CD4-positive, alpha-beta T cell (primary cell): ENCODE measurements around the gene ABHD14A. TPM values are rescaled to one million over a fixed set of nuclear protein-coding genes. Genes with fewer than 3 reads are reported as not detected.

ENCODE experiments used
- ATAC-seq: fragments of 200-7000 bp; cut with Tn5 transposase; one replicate; pipeline ENCODE4 v1.10.0; 2022; ENCODE audit warnings: mild to moderate bottlenecking; ENCODE audit not compliant: poor library complexity
- CTCF ChIA-PET: fragments of 350-600 bp; sonication (Branson Sonifier 250); formaldehyde crosslinking; loops from one replicate; lab custom pipeline; 2021; ENCODE audit warnings: antibody characterized with exemption, inconsistent platforms; lab: Charles Lee
- POLR2A ChIA-PET: fragments of 350-600 bp; sonication (Branson Sonifier 250); formaldehyde crosslinking; loops from one replicate; lab custom pipeline; 2021; ENCODE audit warnings: antibody characterized with exemption, inconsistent platforms; lab: Charles Lee
- DNase-seq, 14 experiments: peaks; one replicate each; pipeline ENCODE4 v3.0.0-alpha.2; 2013 to 2020; ENCODE audit warnings: mixed read lengths in 2 of 14
- H3K27ac ChIP-seq, 2 donors: one replicate each; pipeline versions ENCODE4 v1.5.1 to v1.7.0; 2013; ENCODE audit warnings: low read length in 2 of 2, low read depth in 1 of 2, mild to moderate bottlenecking in 1 of 2
- H3K27me3 ChIP-seq, 2 experiments: 1 replicate in 1 of 2; 2 replicates in 1 of 2; pipeline versions ENCODE4 v1.6.1 to v1.7.0; 2013; ENCODE audit warnings: low read length in 2 of 2, control low read depth in 1 of 2, mild to moderate bottlenecking in 1 of 2, moderate library complexity in 1 of 2; ENCODE audit not compliant: insufficient read depth in 2 of 2, control insufficient read depth in 1 of 2
- H3K36me3 ChIP-seq: one replicate; pipeline ENCODE4 v1.6.1; 2013; ENCODE audit warnings: low read length, control low read depth; ENCODE audit not compliant: insufficient read depth
- H3K4me1 ChIP-seq: one replicate; pipeline ENCODE4 v1.6.1; 2013; ENCODE audit warnings: low read length, control low read depth; ENCODE audit not compliant: insufficient read depth
- H3K4me3 ChIP-seq: one replicate; pipeline ENCODE4 v1.5.1; 2013; ENCODE audit warnings: mild to moderate bottlenecking, low read length, moderate library complexity
- H3K9me3 ChIP-seq, 2 experiments: 1 replicate in 1 of 2; 2 replicates in 1 of 2; pipeline versions ENCODE4 v1.6.1 to v1.7.0; 2013; ENCODE audit warnings: low read length in 2 of 2, mild to moderate bottlenecking in 2 of 2, control low read depth in 1 of 2, moderate library complexity in 1 of 2; ENCODE audit not compliant: control insufficient read depth in 1 of 2, insufficient read depth in 1 of 2
- H3K27ac Mint-ChIP-seq: one replicate; pipeline ENCODE4 v1.8.0; 2020; ENCODE audit warnings: mixed read lengths
- H3K27me3 Mint-ChIP-seq: one replicate; pipeline ENCODE4 v1.8.0; 2021; ENCODE audit warnings: mixed read lengths
- H3K36me3 Mint-ChIP-seq: one replicate; pipeline ENCODE4 v1.8.0; 2021; ENCODE audit warnings: low read depth, mixed read lengths
- H3K4me1 Mint-ChIP-seq: one replicate; pipeline ENCODE4 v1.8.0; 2021; ENCODE audit warnings: low read depth, mixed read lengths
- H3K4me3 Mint-ChIP-seq: one replicate; pipeline ENCODE4 v1.8.0; 2020; ENCODE audit warnings: mild to moderate bottlenecking, mixed read lengths
- H3K9me3 Mint-ChIP-seq: one replicate; pipeline ENCODE4 v1.8.0; 2020; ENCODE audit warnings: mixed read lengths
- CTCF ChIP-seq: fragments of 200-600 bp; IDR thresholded peaks from one replicate; pipeline ENCODE4 v1.8.0; 2022; ENCODE audit warnings: antibody characterized with exemption, mild to moderate bottlenecking
- intact Hi-C, 2 experiments: fragments of 100-400 bp; cut with DNase I in 1 of 2; cut with micrococcal nuclease in 1 of 2; formaldehyde crosslinking; loops; one replicate each; pipeline versions ENCODE4 v1.15.1 to v1.9.0; 2023 to 2025; cut with DNase I, micrococcal nuclease
- total RNA-seq, 174 experiments: library from RNA in 2 of 174; stranded (reverse) in 2 of 174; gene quantifications; one replicate each; pipeline ENCODE4 v1.2.3 and lab custom pipeline; 2021 to 2026

The ABHD14A gene
- total RNA-seq, 2 experiments from 2014 or later = 9.5 to 10.6 TPM

- ChIA-PET POLR2A (no interaction called here), CTCF (interaction anchor here (0.9 kb wide), 1 partner anchor 27 kb away, joined by 3 read pairs; the partner anchor contains the start of gene ABHD14B)
- H3K27ac ChIP-seq = no peak overlapping the region
- no peak overlapping the region for H3K4me3 ChIP-seq
- H3K4me3 Mint-ChIP-seq = no peak overlapping the region
- H3K9me3 ChIP-seq = no peaks in the 10 kb centered on the region
- H3K4me1 ChIP-seq = peaks cover 15% of the 10 kb centered on the region
- no peaks in the 10 kb centered on the region for H3K9me3 Mint-ChIP-seq
- peaks cover 5% of the 10 kb centered on the region for H3K36me3 Mint-ChIP-seq
- no peaks in the 10 kb centered on the region for H3K27me3 Mint-ChIP-seq
- H3K4me1 Mint-ChIP-seq = peaks cover 13% of the 10 kb centered on the region
- DNase-seq = no peak
- no peaks in the 10 kb centered on the region for H3K36me3 ChIP-seq
- no peak for ATAC-seq
- intact Hi-C loops = loop anchor here in 1 of 2 experiments (10.0 kb wide), 1 partner anchor 562 kb away; the partner anchor contains the start of gene MANF
- no peak for TF ChIP-seq CTCF
- no peak overlapping the region for H3K27ac Mint-ChIP-seq
- H3K27me3 ChIP-seq = no peaks in the 10 kb centered on the region
These were observed 28.1 kb upstream of the ABHD14A start for GRCh38 chr3:51946796-51947195.

- Mint-ChIP-seq H3K4me3 (no peak overlapping the region), H3K27me3 (peaks cover 4% of the 10 kb centered on the region), H3K36me3 (no peaks in the 10 kb centered on the region), H3K4me1 (peaks cover 8% of the 10 kb centered on the region), H3K9me3 (no peaks in the 10 kb centered on the region), H3K27ac (no peak overlapping the region)
- ATAC-seq = no peak
- no peak for TF ChIP-seq CTCF
- H3K36me3 ChIP-seq = no peaks in the 10 kb centered on the region
- DNase-seq = peak in 1 of 14 experiments; percentile 9
- CTCF ChIA-PET = no interaction called here
- intact Hi-C loops = loop anchor here in 1 of 2 experiments (10.0 kb wide), 1 partner anchor 563 kb away; the partner anchor contains the start of gene MANF
- H3K27ac ChIP-seq = no peak overlapping the region
- H3K4me1 ChIP-seq = peaks cover 12% of the 10 kb centered on the region
- POLR2A ChIA-PET = no interaction called here
- no peaks in the 10 kb centered on the region for H3K9me3 ChIP-seq
- H3K27me3 ChIP-seq = no peaks in the 10 kb centered on the region
- H3K4me3 ChIP-seq = no peak overlapping the region
These were observed 27.5 kb upstream of the ABHD14A start for GRCh38 chr3:51947215-51947900.

GRCh38 chr3:51948016-51948580 lies 26.8 kb upstream of the ABHD14A start:
- no peaks in the 10 kb centered on the region for H3K36me3 Mint-ChIP-seq
- no peak overlapping the region for H3K27ac Mint-ChIP-seq
- Histone ChIP-seq H3K4me1 (peaks cover 5% of the 10 kb centered on the region), H3K36me3 (no peaks in the 10 kb centered on the region), H3K27ac (no peak overlapping the region), H3K9me3 (no peaks in the 10 kb centered on the region), H3K27me3 (no peaks in the 10 kb centered on the region), H3K4me3 (no peak overlapping the region)
- CTCF ChIA-PET = no interaction called here
- H3K4me3 Mint-ChIP-seq = no peak overlapping the region
- intact Hi-C loops = loop anchor here in 1 of 2 experiments (10.0 kb wide), 1 partner anchor 563 kb away; the partner anchor contains the start of gene MANF
- DNase-seq = no peak
- H3K9me3 Mint-ChIP-seq = no peaks in the 10 kb centered on the region
- H3K4me1 Mint-ChIP-seq = peaks cover under 1% of the 10 kb centered on the region
- H3K27me3 Mint-ChIP-seq = peaks cover 5% of the 10 kb centered on the region
- no peak for ATAC-seq
- no peak for TF ChIP-seq CTCF
- POLR2A ChIA-PET = no interaction called here
